ENCODE measurements around the gene FSTL1.

FSTL1 gene

GRCh38 chr3:120417272-120417911 lies 33.4 kb downstream of the FSTL1 start:
- peak; percentile 94 to 99 for DNase-seq (ENCODE audit: low read depth in 1 of 2, low spot score in 1 of 2)
- no peak for TF ChIP-seq JUND (IDR thresholded peaks at IDR 0.05; ENCODE audit: low read depth)
- in situ Hi-C loops (cut with HindIII; ENCODE audit: low pct_unique_long_range_greater_than_20kb, low sequenced_read_pairs) = no loop called here

GRCh38 chr3:120416868-120417267 lies 33.9 kb downstream of the FSTL1 start:
- in situ Hi-C loops (cut with HindIII; ENCODE audit: low pct_unique_long_range_greater_than_20kb, low sequenced_read_pairs) = no loop called here
- no peak for TF ChIP-seq JUND (IDR thresholded peaks at IDR 0.05; ENCODE audit: low read depth)
- no peak for DNase-seq (ENCODE audit: low read depth in 1 of 2, low spot score in 1 of 2)

- TF ChIP-seq JUND (IDR thresholded peaks at IDR 0.05; ENCODE audit: low read depth) = no peak
- DNase-seq (ENCODE audit: low read depth in 1 of 2, low spot score in 1 of 2) = no peak
- in situ Hi-C loops (cut with HindIII; ENCODE audit: low pct_unique_long_range_greater_than_20kb, low sequenced_read_pairs) = no loop called here
These were observed 35.0 kb downstream of the FSTL1 start for GRCh38 chr3:120415756-120416155.

- DNase-seq (ENCODE audit: low read depth in 1 of 2, low spot score in 1 of 2) = no peak
- in situ Hi-C loops (cut with HindIII; ENCODE audit: low pct_unique_long_range_greater_than_20kb, low sequenced_read_pairs) = no loop called here
- no peak for TF ChIP-seq JUND (IDR thresholded peaks at IDR 0.05; ENCODE audit: low read depth)
These were observed 40.3 kb downstream of the FSTL1 start for GRCh38 chr3:120410541-120410940.

- DNase-seq (ENCODE audit: low read depth in 1 of 2, low spot score in 1 of 2) = no peak
- no peak for TF ChIP-seq JUND (IDR thresholded peaks at IDR 0.05; ENCODE audit: low read depth)
- in situ Hi-C loops (cut with HindIII; ENCODE audit: low pct_unique_long_range_greater_than_20kb, low sequenced_read_pairs) = no loop called here
These were observed 40.7 kb downstream of the FSTL1 start for GRCh38 chr3:120410116-120410515.

GRCh38 chr3:120407508-120408287 lies 43.1 kb downstream of the FSTL1 start:
- no peak for TF ChIP-seq JUND (IDR thresholded peaks at IDR 0.05; ENCODE audit: low read depth)
- in situ Hi-C loops (cut with HindIII; ENCODE audit: low pct_unique_long_range_greater_than_20kb, low sequenced_read_pairs) = no loop called here
- no peak for DNase-seq (ENCODE audit: low read depth in 1 of 2, low spot score in 1 of 2)

- TF ChIP-seq JUND (IDR thresholded peaks at IDR 0.05; ENCODE audit: low read depth) = no peak
- DNase-seq (ENCODE audit: low read depth in 1 of 2, low spot score in 1 of 2) = no peak
- in situ Hi-C loops (cut with HindIII; ENCODE audit: low pct_unique_long_range_greater_than_20kb, low sequenced_read_pairs) = no loop called here
These were observed 45.9 kb downstream of the FSTL1 start for GRCh38 chr3:120404876-120405275.

- TF ChIP-seq JUND (IDR thresholded peaks at IDR 0.05; ENCODE audit: low read depth) = no peak
- in situ Hi-C loops (cut with HindIII; ENCODE audit: low pct_unique_long_range_greater_than_20kb, low sequenced_read_pairs) = no loop called here
These were observed 48.5 kb downstream of the FSTL1 start for GRCh38 chr3:120402257-120402656.

GRCh38 chr3:120399372-120399771 lies 51.4 kb downstream of the FSTL1 start:
- no peak for TF ChIP-seq JUND (IDR thresholded peaks at IDR 0.05; ENCODE audit: low read depth)
- no peak for DNase-seq (ENCODE audit: low read depth in 1 of 2, low spot score in 1 of 2)
- in situ Hi-C loops (cut with HindIII; ENCODE audit: low pct_unique_long_range_greater_than_20kb, low sequenced_read_pairs) = no loop called here

More at GRCh38 chr3:120402257-120402656, 48.5 kb downstream of the FSTL1 start:
- no peak for DNase-seq (ENCODE audit: low read depth in 1 of 2, low spot score in 1 of 2)

- DNase-seq (ENCODE audit: low read depth in 1 of 2, low spot score in 1 of 2) = no peak
- in situ Hi-C loops (cut with HindIII; ENCODE audit: low pct_unique_long_range_greater_than_20kb, low sequenced_read_pairs) = no loop called here
- no peak for TF ChIP-seq JUND (IDR thresholded peaks at IDR 0.05; ENCODE audit: low read depth)
These were observed 54.3 kb downstream of the FSTL1 start for GRCh38 chr3:120396469-120396868.

GRCh38 chr3:120394347-120394746 lies 56.4 kb downstream of the FSTL1 start:
- DNase-seq (ENCODE audit: low read depth in 1 of 2, low spot score in 1 of 2) = peak in 1 of 2 experiments; percentile 11
- TF ChIP-seq JUND (IDR thresholded peaks at IDR 0.05; ENCODE audit: low read depth) = no peak
- in situ Hi-C loops (cut with HindIII; ENCODE audit: low pct_unique_long_range_greater_than_20kb, low sequenced_read_pairs) = no loop called here

- no peak for TF ChIP-seq JUND (IDR thresholded peaks at IDR 0.05; ENCODE audit: low read depth)
- in situ Hi-C loops (cut with HindIII; ENCODE audit: low pct_unique_long_range_greater_than_20kb, low sequenced_read_pairs) = no loop called here
- peak in 1 of 2 experiments; percentile 68 for DNase-seq (ENCODE audit: low read depth in 1 of 2, low spot score in 1 of 2)
These were observed 57.0 kb downstream of the FSTL1 start for GRCh38 chr3:120393761-120394160.

- in situ Hi-C loops (cut with HindIII; ENCODE audit: low pct_unique_long_range_greater_than_20kb, low sequenced_read_pairs) = no loop called here
- DNase-seq (ENCODE audit: low read depth in 1 of 2, low spot score in 1 of 2) = no peak
- no peak for TF ChIP-seq JUND (IDR thresholded peaks at IDR 0.05; ENCODE audit: low read depth)
These were observed 57.5 kb downstream of the FSTL1 start for GRCh38 chr3:120393243-120393642.

All from T47D (cell line).